ENCODE results near the gene C2orf42.
A peak's percentile ranks its signal among the peaks of the same experiment; 100 is the strongest.
"Not testable (repeated sequence)": the region's sequence is repeated elsewhere in the genome, so short reads cannot be mapped to it uniquely, and the experiment has no call there.

Gene C2orf42

DNA sequence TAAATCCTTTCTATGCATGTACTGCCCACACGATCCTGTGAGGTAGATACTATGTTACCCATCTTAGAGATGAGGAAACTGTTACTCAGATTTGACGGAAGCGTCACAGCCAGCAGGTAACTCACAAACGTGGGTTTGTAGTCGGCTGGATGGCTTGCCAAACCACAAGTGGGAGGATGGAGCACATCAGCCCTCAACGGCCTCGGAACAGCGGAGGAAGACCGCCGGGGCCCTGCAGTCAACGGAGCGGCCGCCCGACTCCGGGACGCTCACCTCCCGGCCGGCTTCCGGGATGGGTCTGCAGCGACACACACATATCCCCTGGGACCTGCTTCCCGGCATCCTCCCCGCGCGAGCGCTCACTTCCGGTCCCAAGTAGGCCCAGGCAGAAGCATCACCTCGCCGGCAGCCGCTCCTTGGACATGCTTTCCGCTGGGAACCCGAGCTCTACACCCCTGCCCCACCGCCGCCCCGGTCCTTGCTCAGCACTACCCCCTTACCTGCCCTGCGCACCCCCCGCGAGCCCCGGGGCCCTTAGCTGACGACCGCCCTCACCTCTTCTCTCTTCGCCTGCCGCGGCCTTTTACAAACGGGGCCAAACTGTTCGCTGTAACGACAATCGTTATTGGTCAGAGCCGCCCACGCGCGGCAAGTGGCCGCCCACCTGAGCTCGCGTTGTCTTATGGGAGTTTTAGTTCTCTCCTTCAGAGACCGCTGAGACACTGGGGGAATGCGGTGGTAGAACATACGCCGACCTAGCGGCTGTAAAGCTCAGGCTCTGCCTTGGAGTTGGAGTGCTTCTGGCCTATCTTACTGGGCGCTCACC lies at the start of gene C2orf42:
C2orf42 (minus strand) TSS at position 602 of the 826 bp plus-strand sequence. CDS start 9,034 bp downstream, outside the sequence.
- Histone ChIP-seq H3K27ac (peak within 1 kb of the TSS; percentile 96), H3K9me3 (ENCODE audit: severe bottlenecking) (no peaks in the 10 kb centered on the region), H3K27me3 (ENCODE audit: insufficient read depth, low read depth, severe bottlenecking) (no peaks in the 10 kb centered on the region), H3K4me3 (ENCODE audit: low read depth, low read length) (peak within 1 kb of the TSS; percentile 52), H3K36me3 (no peaks in the 10 kb centered on the region)
- TF ChIP-seq, protein P1, sequence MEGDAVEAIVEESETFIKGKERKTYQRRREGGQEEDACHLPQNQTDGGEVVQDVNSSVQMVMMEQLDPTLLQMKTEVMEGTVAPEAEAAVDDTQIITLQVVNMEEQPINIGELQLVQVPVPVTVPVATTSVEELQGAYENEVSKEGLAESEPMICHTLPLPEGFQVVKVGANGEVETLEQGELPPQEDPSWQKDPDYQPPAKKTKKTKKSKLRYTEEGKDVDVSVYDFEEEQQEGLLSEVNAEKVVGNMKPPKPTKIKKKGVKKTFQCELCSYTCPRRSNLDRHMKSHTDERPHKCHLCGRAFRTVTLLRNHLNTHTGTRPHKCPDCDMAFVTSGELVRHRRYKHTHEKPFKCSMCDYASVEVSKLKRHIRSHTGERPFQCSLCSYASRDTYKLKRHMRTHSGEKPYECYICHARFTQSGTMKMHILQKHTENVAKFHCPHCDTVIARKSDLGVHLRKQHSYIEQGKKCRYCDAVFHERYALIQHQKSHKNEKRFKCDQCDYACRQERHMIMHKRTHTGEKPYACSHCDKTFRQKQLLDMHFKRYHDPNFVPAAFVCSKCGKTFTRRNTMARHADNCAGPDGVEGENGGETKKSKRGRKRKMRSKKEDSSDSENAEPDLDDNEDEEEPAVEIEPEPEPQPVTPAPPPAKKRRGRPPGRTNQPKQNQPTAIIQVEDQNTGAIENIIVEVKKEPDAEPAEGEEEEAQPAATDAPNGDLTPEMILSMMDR (IDR thresholded peaks at IDR 0.05; ENCODE audit: low read depth, low read length) = 0 out of 2 replicates have a peak, but pooled peaks have one; percentile 24
- peak; percentile 99 for DNase-seq

DNA sequence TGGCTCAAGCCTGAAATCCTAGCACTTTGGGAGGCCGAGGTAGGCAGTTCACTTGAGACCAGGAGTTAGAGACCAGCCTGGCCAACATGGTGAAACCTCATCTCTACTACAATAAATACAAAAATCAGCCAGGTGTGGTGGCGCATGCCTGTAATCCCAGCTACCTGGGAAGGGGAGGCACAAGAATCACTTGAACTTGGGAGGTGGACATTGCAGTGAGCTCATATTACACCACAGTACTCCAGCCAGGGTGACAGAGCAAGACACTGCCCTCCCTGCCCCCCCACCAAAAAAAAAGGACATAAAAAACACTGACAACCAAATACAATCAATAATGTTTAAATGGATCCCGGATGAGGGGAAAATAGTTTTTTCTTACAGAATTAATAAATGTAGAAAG lies 49.8 kb upstream of the C2orf42 start:
- TF ChIP-seq, protein P1 (IDR thresholded peaks at IDR 0.05; ENCODE audit: low read depth, low read length) = no peak
- Histone ChIP-seq H3K4me3 (ENCODE audit: low read depth, low read length) (no peak overlapping the region), H3K9me3 (ENCODE audit: severe bottlenecking) (no peaks in the 10 kb centered on the region), H3K36me3 (peaks cover 87% of the 10 kb centered on the region), H3K27me3 (ENCODE audit: insufficient read depth, low read depth, severe bottlenecking) (no peaks in the 10 kb centered on the region), H3K27ac (no peak overlapping the region)
- DNase-seq = no peak

DNA sequence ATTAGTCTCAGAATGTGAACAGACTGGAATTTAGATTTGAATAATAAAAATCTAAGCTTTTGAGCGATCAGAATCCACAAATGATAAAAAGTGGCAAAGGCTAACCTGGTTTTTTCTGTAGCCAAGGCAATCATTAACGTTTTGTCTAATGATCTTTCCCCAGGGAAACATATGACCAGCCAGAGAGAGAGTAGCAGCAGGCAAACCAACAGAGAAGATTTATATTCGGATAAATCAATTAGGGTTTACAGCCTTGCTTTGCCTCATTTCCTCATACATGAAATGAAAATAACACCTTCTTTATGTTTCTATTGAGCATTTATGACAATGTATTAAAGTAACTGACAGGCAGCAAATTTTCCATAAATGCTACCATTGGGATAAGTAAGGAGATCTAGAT lies 43.1 kb upstream of the C2orf42 start:
- no peak overlapping the region for H3K4me3 ChIP-seq (ENCODE audit: low read depth, low read length)
- TF ChIP-seq, protein P1 (IDR thresholded peaks at IDR 0.05; ENCODE audit: low read depth, low read length) = no peak
- no peak overlapping the region for H3K27ac ChIP-seq
- peaks cover 89% of the 10 kb centered on the region for H3K36me3 ChIP-seq
- H3K27me3 ChIP-seq (ENCODE audit: insufficient read depth, low read depth, severe bottlenecking) = no peaks in the 10 kb centered on the region
- H3K9me3 ChIP-seq (ENCODE audit: severe bottlenecking) = no peaks in the 10 kb centered on the region
- no peak for DNase-seq

DNA sequence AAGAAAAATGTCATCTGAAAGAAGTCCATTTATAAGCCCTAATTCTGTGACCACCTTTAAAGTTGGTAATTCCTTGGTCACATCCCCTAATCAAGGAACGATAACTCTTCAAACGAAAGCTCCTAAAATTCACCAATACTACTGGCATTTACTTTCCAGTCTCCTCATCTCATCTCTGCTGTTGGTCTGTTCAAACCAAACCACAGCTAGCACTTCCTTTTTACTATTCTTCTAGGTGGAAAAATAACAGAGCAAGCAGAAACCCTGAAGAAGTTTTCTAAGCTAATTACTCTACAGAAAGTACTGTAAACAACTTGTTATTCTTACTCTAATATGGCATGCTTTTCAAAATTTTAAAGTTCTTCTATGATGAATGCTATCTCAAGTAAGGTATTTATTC lies 36.0 kb upstream of the C2orf42 start:
- Histone ChIP-seq H3K27ac (no peak overlapping the region), H3K4me3 (ENCODE audit: low read depth, low read length) (no peak overlapping the region), H3K27me3 (ENCODE audit: insufficient read depth, low read depth, severe bottlenecking) (no peaks in the 10 kb centered on the region), H3K9me3 (ENCODE audit: severe bottlenecking) (no peaks in the 10 kb centered on the region), H3K36me3 (peaks cover 96% of the 10 kb centered on the region)
- DNase-seq = no peak
- TF ChIP-seq, protein P1 (IDR thresholded peaks at IDR 0.05; ENCODE audit: low read depth, low read length) = no peak

DNA sequence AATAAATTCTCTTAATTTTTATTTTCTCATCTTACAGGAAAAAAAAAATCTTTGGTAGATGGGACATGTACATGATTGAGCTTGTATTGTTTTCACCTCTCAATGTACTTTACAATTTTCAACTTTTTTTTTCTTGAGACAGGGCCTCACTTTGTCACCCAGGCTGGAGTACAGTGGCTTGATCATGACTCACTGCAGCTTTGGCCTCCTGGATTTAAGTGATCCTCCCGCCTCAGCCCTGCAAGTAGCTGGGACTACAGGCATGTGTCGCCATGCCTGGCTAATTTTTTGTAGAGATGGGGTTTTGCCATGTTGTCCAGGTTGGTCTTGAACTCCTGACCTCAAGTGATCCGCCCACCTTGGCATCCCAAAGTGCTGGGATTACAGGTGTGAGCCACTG lies 32.5 kb upstream of the C2orf42 start:
- not testable (repeated sequence) for DNase-seq; H3K9me3 ChIP-seq (ENCODE audit: severe bottlenecking); H3K4me3 ChIP-seq (ENCODE audit: low read depth, low read length); H3K27ac ChIP-seq; H3K27me3 ChIP-seq (ENCODE audit: insufficient read depth, low read depth, severe bottlenecking)
- peaks cover 98% of the 10 kb centered on the region for H3K36me3 ChIP-seq

DNA sequence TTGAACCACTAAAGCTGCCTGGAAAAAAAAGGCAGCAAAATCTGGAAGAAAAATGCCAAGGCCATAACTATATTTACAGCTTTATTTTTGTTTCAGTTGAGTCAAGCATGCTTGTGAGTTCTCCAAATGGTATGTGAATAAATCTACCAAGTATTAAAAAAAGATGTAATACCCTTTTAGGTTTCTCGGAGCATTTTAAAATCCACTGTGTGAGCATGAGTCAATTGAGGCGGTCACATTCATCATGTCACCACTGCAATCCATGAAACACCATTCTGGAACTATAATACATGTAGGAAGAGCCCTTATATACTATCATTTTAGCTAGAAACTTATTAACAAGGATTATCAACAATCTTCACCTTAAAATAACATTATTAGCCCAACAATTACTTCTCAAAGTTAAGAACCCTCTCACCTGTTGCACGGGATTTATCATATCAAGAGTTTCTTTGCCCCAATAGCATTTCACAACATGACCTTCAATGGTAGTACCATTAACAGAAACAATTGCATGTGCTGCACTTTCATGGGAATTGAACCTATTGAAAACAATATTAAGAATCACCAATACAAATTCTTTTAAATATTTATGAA lies 24.2 kb upstream of the C2orf42 start:
- Histone ChIP-seq H3K36me3 (peaks cover 82% of the 10 kb centered on the region), H3K4me3 (ENCODE audit: low read depth, low read length) (no peak overlapping the region), H3K27me3 (ENCODE audit: insufficient read depth, low read depth, severe bottlenecking) (no peaks in the 10 kb centered on the region), H3K27ac (no peak overlapping the region), H3K9me3 (ENCODE audit: severe bottlenecking) (no peaks in the 10 kb centered on the region)
- TF ChIP-seq, protein P1 (IDR thresholded peaks at IDR 0.05; ENCODE audit: low read depth, low read length) = no peak
- no peak for DNase-seq
